Fibroblast of mammary gland (primary cell): ENCODE data around the gene PROSER1.

Experiments
- DNase-seq: peaks from one replicate; pipeline ENCODE4 v3.0.0-alpha.2; 2010; ENCODE audit warnings: low read depth
- H3K4me3 ChIP-seq: 2 replicates; pipeline ENCODE4 v1.5.1; 2011; ENCODE audit warnings: low read depth, mild to moderate bottlenecking, low read length, moderate library complexity; ENCODE audit not compliant: control insufficient read depth
- TF ChIP-seq, protein P1 (sequence below): conservative IDR thresholded peaks from 2 replicates; pipeline ENCODE4 v1.5.1; 2011; ENCODE audit warnings: low read depth, low read length, inconsistent platforms; ENCODE audit not compliant: control insufficient read depth, insufficient read depth

The PROSER1 gene

DNA sequence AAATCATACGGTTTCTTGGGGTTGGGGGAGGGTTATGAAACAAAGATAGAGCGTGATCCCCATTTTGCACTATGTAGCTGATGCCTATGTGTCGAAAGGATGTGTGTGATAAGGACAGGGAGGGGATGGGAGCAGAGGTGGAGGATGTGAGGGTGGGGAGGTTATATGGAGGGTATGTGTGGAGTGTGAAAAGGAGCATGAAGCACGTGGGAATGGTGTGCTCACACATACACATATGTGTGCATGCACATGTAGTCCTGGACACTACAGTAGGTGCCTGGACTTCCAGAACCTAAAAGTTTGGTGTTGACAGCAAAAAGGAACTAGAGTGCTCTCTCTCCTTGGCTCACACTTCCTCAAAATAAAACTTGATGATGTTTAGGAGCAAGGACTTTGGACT, 72.6 kb downstream of the PROSER1 start:
- TF ChIP-seq, protein P1, sequence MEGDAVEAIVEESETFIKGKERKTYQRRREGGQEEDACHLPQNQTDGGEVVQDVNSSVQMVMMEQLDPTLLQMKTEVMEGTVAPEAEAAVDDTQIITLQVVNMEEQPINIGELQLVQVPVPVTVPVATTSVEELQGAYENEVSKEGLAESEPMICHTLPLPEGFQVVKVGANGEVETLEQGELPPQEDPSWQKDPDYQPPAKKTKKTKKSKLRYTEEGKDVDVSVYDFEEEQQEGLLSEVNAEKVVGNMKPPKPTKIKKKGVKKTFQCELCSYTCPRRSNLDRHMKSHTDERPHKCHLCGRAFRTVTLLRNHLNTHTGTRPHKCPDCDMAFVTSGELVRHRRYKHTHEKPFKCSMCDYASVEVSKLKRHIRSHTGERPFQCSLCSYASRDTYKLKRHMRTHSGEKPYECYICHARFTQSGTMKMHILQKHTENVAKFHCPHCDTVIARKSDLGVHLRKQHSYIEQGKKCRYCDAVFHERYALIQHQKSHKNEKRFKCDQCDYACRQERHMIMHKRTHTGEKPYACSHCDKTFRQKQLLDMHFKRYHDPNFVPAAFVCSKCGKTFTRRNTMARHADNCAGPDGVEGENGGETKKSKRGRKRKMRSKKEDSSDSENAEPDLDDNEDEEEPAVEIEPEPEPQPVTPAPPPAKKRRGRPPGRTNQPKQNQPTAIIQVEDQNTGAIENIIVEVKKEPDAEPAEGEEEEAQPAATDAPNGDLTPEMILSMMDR: no peak
- no peak overlapping the region for H3K4me3 ChIP-seq
- DNase-seq: no peak

DNA sequence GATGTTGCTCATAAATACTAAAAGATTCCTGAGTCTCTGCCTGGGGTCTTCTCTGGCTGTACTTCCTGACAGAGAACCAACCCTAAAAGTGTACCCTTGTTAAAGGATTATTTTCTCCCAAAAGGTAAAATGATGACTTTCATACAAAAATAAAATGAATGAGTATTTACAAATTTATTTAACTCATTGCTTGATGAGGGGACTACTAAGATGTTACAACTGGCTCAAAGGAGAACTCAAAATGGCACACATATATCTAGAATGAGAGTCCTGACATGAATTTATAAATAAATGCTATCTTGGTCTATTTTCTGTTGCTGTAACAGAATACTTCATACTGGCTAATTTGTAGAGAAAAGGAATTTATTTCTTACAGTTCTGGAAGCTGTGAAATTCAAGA, 77.7 kb downstream of the PROSER1 start:
- TF ChIP-seq, protein P1: no peak
- no peak for DNase-seq
- H3K4me3 ChIP-seq: no peak overlapping the region
